ENCODE results near the gene PDCD10.

PDCD10 gene

DNA sequence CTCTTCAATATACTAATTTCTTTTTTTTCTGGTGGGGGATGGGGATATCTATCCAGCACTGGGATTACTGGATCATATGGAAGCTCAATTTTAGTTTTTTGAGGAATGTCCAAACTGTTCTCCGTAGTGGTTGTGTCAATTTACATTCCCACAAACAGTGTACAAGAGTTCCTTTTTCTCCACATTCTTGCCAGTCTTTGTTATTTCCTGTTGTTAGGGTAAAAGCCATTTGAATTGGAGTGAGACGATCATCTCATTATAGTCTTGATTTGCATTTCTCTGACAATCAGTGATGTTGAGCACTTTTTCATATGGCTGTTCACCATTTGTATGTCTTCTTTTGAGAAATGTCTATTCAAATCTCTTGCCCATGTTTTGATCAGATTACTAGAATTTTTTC is 68.1 kb downstream of the PDCD10 start:
- TF ChIP-seq CTCF (IDR thresholded peaks at IDR 0.05; ENCODE audit: poor library complexity, severe bottlenecking): no peak
- Histone ChIP-seq H3K27ac (ENCODE audit: poor library complexity, severe bottlenecking) (no peak overlapping the region), H3K27me3 (ENCODE audit: insufficient read depth, poor library complexity, severe bottlenecking) (no peaks in the 10 kb centered on the region)

GRCh38 chr3:167662919-167663400 is 71.7 kb downstream of the PDCD10 start:
- no peak for ATAC-seq (ENCODE audit: low read depth)
- H3K36me3 ChIP-seq (ENCODE audit: low read depth): no peaks in the 10 kb centered on the region
- no peak overlapping the region for H3K4me3 ChIP-seq (ENCODE audit: severe bottlenecking)
- no peak overlapping the region for H3K27ac ChIP-seq (ENCODE audit: poor library complexity, severe bottlenecking)
- H3K9me3 ChIP-seq (ENCODE audit: severe bottlenecking): peaks cover 2% of the 10 kb centered on the region
- no peak for DNase-seq (ENCODE audit: low spot score)
- no peaks in the 10 kb centered on the region for H3K27me3 ChIP-seq (ENCODE audit: insufficient read depth, poor library complexity, severe bottlenecking)
- no peak for TF ChIP-seq CTCF (IDR thresholded peaks at IDR 0.05; ENCODE audit: poor library complexity, severe bottlenecking)
- H3K4me1 ChIP-seq (ENCODE audit: insufficient read depth, poor library complexity, severe bottlenecking): no peaks in the 10 kb centered on the region

More for the DNA sequence above, 68.1 kb downstream of the PDCD10 start:
- peaks cover 2% of the 10 kb centered on the region for H3K9me3 ChIP-seq (ENCODE audit: severe bottlenecking)
- no peaks in the 10 kb centered on the region for H3K4me1 ChIP-seq (ENCODE audit: insufficient read depth, poor library complexity, severe bottlenecking)
- no peaks in the 10 kb centered on the region for H3K36me3 ChIP-seq (ENCODE audit: low read depth)
- DNase-seq (ENCODE audit: low spot score): no peak
- H3K4me3 ChIP-seq (ENCODE audit: severe bottlenecking): no peak overlapping the region
- ATAC-seq (ENCODE audit: low read depth): no peak

GRCh38 chr3:167657684-167658225 is 76.9 kb downstream of the PDCD10 start:
- no peaks in the 10 kb centered on the region for H3K9me3 ChIP-seq (ENCODE audit: severe bottlenecking)
- no peak for TF ChIP-seq CTCF (IDR thresholded peaks at IDR 0.05; ENCODE audit: poor library complexity, severe bottlenecking)
- H3K27me3 ChIP-seq (ENCODE audit: insufficient read depth, poor library complexity, severe bottlenecking): no peaks in the 10 kb centered on the region
- no peaks in the 10 kb centered on the region for H3K36me3 ChIP-seq (ENCODE audit: low read depth)
- no peaks in the 10 kb centered on the region for H3K4me1 ChIP-seq (ENCODE audit: insufficient read depth, poor library complexity, severe bottlenecking)
- H3K4me3 ChIP-seq (ENCODE audit: severe bottlenecking): no peak overlapping the region
- no peak for ATAC-seq (ENCODE audit: low read depth)
- H3K27ac ChIP-seq (ENCODE audit: poor library complexity, severe bottlenecking): no peak overlapping the region
- DNase-seq (ENCODE audit: low spot score): no peak

DNA sequence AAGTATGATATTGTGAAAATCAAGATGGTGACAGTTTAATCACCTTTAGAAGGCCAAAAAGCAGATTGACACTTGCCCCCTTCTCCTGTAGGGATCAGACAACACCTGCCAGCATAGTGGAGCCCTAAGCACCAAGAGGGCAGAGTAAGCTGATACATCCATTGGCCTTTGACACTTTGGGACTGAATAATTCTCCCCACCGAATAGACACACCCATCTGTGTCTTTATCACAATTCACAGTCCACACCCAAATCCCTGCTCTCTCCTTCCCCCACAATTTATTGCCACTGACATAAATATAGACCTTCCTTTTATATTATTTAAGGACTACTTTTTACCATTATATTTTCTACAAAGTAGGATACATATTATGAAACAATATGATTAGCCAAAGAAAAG is 77.9 kb downstream of the PDCD10 start:
- no peaks in the 10 kb centered on the region for H3K27me3 ChIP-seq (ENCODE audit: insufficient read depth, poor library complexity, severe bottlenecking)
- ATAC-seq (ENCODE audit: low read depth): no peak
- H3K9me3 ChIP-seq (ENCODE audit: severe bottlenecking): no peaks in the 10 kb centered on the region
- H3K27ac ChIP-seq (ENCODE audit: poor library complexity, severe bottlenecking): no peak overlapping the region
- TF ChIP-seq CTCF (IDR thresholded peaks at IDR 0.05; ENCODE audit: poor library complexity, severe bottlenecking): no peak
- H3K4me1 ChIP-seq (ENCODE audit: insufficient read depth, poor library complexity, severe bottlenecking): no peaks in the 10 kb centered on the region
- DNase-seq (ENCODE audit: low spot score): no peak
- H3K4me3 ChIP-seq (ENCODE audit: severe bottlenecking): no peak overlapping the region
- H3K36me3 ChIP-seq (ENCODE audit: low read depth): no peaks in the 10 kb centered on the region

GRCh38 chr3:167653760-167654159 is 80.9 kb downstream of the PDCD10 start, which contains the start of gene WDR49:
Gene WDR49, minus strand, starts transcription at chr3:167653942. Its CDS starts 517 bp downstream, at chr3:167653425.
- H3K4me1 ChIP-seq (ENCODE audit: insufficient read depth, poor library complexity, severe bottlenecking): no peaks in the 10 kb centered on the region
- TF ChIP-seq CTCF (IDR thresholded peaks at IDR 0.05; ENCODE audit: poor library complexity, severe bottlenecking): no peak
- DNase-seq (ENCODE audit: low spot score) (no peak), ATAC-seq (ENCODE audit: low read depth) (no peak)
- H3K9me3 ChIP-seq (ENCODE audit: severe bottlenecking): no peaks in the 10 kb centered on the region
- H3K4me3 ChIP-seq (ENCODE audit: severe bottlenecking): no peak within 1 kb of the TSS
- no peak within 1 kb of the TSS for H3K27ac ChIP-seq (ENCODE audit: poor library complexity, severe bottlenecking)
- H3K27me3 ChIP-seq (ENCODE audit: insufficient read depth, poor library complexity, severe bottlenecking): no peaks in the 10 kb centered on the region
- no peaks in the 10 kb centered on the region for H3K36me3 ChIP-seq (ENCODE audit: low read depth)

Measured in RWPE2 (cell line).